SK-N-SH (cell line): ENCODE measurements around the gene XRRA1.
"Not testable (repeated sequence)": the region's sequence is repeated elsewhere in the genome, so short reads cannot be mapped to it uniquely, and the experiment has no call there.

Source experiments
- CTCF ChIP-seq: fragments of 200-600 bp; sonication (generic); IDR thresholded peaks from 2 replicates; pipeline ENCODE4 v1.6.1; 2017; ENCODE audit warnings: antibody characterized with exemption, mild to moderate bottlenecking, moderate library complexity
- EP300 ChIP-seq, 2 experiments: IDR thresholded peaks; 2 replicates each; pipeline versions ENCODE4 v1.4.0 to v1.6.1; 2012; ENCODE audit warnings: borderline replicate concordance in 1 of 2, low read depth in 1 of 2, low read length in 1 of 2
- POLR2AphosphoS5 ChIP-seq: IDR thresholded peaks from 2 replicates; pipeline ENCODE4 v1.6.1; 2012; ENCODE audit warnings: low read depth, low read length
- REST ChIP-seq: IDR thresholded peaks from 2 replicates; pipeline ENCODE4 v1.6.1; 2012; ENCODE audit warnings: mild to moderate bottlenecking, low read depth, low read length, moderate library complexity
- SIN3A ChIP-seq: IDR thresholded peaks from 2 replicates; pipeline ENCODE4 v1.6.1; 2012; ENCODE audit warnings: low read depth, mild to moderate bottlenecking, low read length, moderate library complexity, borderline replicate concordance
- SMC3 ChIP-seq: IDR thresholded peaks from 2 replicates; pipeline ENCODE4 v1.6.1; 2012; ENCODE audit warnings: low read depth, low read length, improper control_type of control experiment
- USF1 ChIP-seq: IDR thresholded peaks from 2 replicates; pipeline ENCODE4 v1.4.0; 2012; ENCODE audit warnings: low read depth, borderline replicate concordance
- ZBTB33 ChIP-seq: IDR thresholded peaks from 2 replicates; pipeline ENCODE4 v1.4.0; 2012; ENCODE audit warnings: low read depth, borderline replicate concordance

GRCh38 chr11:74825596-74825995 is 123.3 kb downstream of the XRRA1 start:
- TF ChIP-seq POLR2AphosphoS5; EP300 (IDR thresholded peaks at IDR 0.05; ENCODE audit: borderline replicate concordance in 1 of 2, low read depth in 1 of 2, low read length in 1 of 2); SMC3; REST; USF1; SIN3A; CTCF; ZBTB33: not testable (repeated sequence)
